GM21423 (cell line): ENCODE measurements around the gene DYNC1LI2.
"Not testable (repeated sequence)": the region's sequence is repeated elsewhere in the genome, so short reads cannot be mapped to it uniquely, and the experiment has no call there.

Experiments
- ATAC-seq: cut with Tn5 transposase; IDR thresholded peaks from one replicate; pipeline ENCODE4 v1.9.1; 2021; ENCODE audit warnings: mild to moderate bottlenecking, moderate library complexity; ENCODE audit not compliant: unreplicated experiment

The DYNC1LI2 gene

DNA sequence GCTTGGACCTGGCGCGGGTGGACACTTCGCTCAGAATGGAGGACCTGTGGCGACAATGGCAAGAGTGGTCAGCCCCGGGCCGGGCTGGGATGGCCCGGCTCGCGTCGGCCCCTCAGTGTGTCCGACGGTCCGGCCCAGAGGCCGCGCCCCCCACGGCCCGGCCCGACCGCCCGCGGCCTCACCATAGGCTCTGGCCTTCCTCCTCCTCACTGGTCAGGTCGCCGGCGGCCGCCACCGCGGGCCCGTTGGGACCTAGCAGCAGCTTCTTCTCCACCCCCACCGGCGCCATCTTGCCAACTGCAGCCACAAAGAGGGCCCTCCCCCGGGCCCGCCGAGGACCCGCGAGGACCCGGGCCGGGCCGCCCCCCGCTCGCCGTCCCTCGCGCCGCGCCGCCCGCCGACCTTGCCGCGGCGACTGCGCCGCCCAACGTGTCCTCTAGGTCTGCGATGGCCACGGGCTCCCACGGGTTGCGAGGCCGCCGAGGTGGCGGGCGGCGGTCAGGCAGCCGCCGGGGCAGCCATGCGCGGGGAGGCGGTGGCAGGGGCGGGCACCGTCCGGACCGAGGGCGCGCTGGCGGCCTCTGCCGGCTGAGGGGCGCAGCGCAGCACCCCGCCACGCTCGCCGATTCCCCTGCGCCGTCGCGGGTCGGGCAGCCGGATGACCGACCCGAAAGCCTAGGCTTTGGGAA lies at the start of gene DYNC1LI2:
Gene DYNC1LI2, minus strand, starts transcription at position 307 of the 689 bp plus-strand sequence. Its CDS starts 18 bp downstream, at position 289.
- peak; percentile 78 for ATAC-seq

DNA sequence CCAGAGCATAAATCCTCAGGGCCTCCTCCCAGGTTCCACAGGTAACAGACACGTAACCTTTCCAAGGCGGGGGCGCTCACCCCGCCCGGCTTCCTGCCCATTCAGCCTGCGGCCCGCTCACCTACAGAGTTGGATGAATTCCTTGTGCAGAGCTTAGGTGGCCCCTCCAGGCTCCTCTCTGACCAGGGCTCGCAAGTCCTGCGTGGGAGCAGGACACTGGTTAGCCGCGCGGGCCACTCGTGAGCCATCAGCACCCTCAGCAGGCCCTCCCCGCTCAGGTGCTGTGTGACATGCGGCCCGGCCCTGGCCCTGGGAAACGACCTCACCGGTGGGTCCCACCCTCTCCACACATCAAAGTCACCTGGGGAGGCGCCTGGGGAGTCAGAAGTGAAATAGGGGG lies 49.4 kb upstream of the DYNC1LI2 start:
- no peak for ATAC-seq

DNA sequence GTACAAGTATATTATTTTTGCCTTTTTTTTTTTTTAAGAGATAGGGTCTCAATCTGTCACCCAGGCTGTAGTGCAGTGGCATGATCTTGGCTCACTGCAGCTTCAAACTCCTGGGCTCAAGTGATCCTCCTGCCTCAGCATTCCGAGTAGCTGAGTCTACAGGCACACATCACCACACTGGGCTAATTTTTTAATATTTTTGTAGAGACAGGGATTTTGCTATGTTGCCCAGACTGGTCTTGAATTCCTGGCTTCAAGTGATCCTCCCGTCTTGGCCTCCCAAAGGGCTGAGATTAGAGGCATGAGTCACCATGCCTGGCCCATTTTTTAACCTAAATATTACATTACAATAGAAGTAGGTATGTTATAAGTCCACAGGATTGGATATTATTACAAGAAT lies 46.8 kb upstream of the DYNC1LI2 start:
- no peak for ATAC-seq

DNA sequence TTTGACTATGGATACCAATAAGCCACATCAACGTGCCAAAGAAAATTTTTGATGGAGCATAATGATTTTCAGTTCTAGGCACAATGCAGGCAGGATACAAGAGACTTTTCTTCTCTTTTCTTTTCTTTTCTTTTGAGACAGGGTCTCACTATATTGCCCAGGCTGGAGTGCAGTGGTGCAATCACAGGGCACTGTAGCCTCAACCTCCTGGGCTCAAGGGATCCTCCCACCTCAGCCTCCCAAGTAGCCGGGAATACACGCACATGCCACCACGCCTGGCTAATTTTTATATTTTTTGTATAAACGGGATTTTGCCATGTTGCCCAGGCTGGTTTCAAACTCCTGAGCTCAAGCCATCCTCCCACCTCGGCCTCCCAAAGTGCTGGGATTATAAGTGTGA lies 42.6 kb upstream of the DYNC1LI2 start:
- ATAC-seq = not testable (repeated sequence)

DNA sequence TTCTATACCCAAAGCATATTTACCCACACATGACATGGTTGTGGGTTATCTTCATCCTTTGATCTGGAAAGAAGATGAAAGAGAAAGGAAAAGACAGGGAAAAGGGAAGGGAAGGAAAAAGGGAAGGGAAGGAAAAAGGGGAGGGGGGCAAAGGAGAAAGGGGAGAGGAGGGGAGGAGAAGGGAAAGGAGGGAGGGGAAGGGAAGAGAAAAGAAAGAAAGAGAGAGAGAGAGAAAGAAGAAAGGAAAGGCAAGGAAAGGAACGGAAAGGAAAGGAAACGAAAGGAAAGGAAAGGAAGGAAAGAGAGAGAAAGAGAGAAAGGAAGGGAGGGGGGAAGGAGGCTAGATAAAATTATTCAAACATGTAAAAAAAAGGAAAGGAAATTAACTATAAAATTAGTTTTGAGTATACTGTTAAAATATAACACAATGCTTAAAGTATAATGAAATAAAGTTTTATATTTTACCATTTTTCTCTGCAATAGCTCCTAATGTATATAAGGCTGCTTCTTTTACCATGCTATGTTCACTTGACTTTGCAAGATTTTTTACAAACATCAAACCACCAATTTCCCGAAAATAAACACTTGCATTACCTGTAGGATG lies 38.8 kb upstream of the DYNC1LI2 start:
- ATAC-seq = no peak

DNA sequence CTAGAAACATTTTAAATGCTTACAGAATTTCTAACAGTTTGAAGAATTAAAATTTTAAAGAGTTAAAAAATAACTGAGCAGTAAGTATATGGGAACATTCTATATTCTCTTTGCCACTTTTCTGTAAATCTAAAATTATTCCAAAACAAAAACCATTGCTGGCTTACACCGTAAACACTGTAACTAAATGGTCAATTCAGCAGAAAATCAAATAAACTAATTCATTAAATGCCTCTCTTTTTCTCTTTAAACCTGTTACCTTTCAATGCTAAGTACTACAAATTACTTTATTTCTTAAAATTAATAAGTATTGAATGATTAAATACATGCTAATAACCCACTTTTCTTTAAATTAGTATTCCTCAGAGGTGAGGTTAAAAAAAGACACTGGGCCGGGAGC lies 36.0 kb upstream of the DYNC1LI2 start:
- ATAC-seq = no peak

DNA sequence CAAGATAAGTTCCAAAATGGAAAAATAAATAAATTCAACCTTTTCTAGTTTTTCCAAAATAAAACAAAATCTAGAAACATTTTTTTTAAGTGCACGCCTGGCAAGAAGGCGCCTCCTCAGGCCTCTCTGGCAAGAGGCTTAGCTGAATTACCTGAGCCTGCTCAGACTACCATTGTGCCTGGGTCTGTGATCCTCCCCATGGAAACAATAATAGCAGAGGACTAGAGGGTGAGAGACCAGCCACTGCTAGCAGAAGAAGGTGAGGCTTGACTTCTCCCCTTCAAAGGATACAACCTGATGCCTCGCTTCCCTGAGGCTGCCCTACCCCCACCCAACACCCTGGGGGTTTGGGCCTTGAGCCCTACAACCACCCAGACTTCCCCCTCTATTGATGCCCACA lies 35.1 kb upstream of the DYNC1LI2 start:
- no peak for ATAC-seq

DNA sequence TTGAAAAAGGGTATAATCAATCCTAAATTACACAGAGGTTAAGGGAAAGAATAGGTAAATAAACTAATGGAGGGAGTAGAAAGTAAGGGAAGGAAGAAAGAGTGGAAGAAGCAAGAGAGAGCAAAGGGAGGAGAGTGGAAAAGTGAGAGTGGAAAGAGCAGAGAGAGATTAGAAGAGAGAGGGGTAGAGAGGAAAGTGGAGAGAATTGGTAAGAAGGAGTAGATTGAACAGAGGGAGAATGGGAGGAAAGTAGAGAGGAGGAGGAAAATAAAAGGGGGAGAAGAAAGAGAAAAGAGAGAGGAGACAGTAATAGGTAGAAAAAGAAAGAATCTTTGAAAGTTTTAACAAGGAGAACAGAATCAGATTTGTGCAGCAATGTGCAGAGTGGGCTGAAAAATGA lies 25.0 kb upstream of the DYNC1LI2 start:
- ATAC-seq = no peak

DNA sequence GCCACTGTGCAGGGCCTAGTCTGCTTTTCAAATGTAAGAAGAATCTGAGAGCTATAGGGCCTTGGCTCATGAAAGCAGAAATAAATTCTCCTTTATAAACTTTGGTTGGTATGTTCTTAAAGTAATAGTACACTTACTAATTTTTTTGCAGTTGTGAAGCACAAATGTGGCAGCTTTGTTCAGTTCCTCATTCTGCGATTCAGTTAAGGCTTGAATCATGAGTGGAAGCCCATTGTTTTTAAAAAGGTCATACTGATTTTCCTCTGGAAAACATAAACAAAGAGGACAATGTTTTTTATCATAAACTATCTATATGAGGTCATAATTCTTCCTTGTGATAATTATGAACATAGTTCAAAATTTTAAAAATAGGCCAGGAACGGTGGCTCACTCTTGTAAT lies 23.6 kb upstream of the DYNC1LI2 start:
- no peak for ATAC-seq

DNA sequence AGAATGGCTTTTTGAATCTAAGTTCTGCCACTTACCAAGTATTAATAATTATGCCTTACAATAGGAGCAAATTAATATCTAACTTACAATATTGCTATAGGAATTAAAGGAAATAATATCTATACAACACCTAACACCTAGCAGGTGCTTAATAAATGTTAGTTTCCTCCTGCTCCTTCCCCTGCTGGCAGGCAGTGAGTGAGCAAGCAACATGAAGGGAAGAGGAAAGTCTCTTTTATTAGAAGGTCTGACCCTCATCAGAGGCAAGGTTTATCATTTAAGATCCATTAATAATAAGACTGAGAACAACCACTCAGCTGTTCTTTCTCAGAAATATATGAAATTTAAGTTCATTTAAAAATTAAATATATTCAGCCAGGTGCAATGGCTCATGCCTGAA lies 6.7 kb upstream of the DYNC1LI2 start:
- no peak for ATAC-seq

DNA sequence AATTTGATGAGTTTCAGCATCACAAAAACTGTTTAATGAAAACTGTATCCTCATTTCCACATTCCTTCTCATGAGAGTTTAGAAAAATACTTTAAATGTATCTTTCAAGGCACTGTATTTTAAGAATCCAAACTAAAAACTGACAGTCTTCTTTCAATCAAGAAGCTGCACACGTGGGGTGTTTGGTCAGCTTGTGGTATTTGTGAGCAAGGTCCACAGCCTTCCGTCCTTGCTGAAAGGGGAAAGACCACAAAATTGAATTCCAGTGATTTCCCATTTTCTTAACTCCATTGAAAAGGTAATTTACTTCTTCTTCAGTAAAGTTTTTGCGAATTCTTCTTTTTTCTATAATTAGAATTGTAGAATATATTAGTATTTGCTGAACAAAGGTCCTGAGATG lies 3.4 kb upstream of the DYNC1LI2 start:
- ATAC-seq = no peak

DNA sequence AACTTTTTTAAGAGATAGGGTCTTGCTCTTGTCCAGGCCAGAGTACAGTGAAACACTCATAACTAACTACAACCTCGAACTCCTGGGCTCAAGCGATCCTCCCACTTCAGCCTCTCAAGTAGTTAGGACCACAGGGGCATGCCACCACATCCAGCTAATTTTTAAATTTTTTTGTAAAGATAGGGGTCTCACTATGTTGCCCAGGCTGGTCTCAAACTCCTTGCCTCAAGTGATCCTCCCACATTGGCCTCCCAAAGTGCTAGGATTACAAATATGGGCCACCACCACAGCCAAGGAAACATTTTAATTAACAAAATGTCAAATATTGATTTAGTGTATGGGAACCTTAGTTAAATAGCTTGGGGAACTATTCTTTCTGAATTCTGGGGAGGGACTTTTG lies 2.8 kb upstream of the DYNC1LI2 start:
- ATAC-seq = no peak

DNA sequence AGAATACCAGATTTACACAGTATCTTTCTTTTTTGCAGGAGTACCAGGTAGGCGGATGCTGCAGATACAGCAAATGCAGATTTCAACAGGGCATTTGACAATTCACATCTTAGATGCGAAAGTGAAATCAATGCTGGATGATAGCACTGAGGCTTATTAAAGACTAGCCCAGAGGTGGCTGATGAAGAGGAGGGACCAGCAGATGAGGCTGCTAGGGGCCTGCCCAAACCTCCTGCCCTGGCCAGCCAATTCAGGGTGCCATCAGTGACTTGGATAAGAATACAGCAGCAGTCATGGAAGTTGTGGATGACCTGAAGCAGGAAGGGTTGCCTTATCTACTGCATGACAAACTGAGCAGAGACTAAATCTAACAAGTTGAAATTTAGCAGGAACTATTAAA lies 1.5 kb upstream of the DYNC1LI2 start:
- no peak for ATAC-seq

DNA sequence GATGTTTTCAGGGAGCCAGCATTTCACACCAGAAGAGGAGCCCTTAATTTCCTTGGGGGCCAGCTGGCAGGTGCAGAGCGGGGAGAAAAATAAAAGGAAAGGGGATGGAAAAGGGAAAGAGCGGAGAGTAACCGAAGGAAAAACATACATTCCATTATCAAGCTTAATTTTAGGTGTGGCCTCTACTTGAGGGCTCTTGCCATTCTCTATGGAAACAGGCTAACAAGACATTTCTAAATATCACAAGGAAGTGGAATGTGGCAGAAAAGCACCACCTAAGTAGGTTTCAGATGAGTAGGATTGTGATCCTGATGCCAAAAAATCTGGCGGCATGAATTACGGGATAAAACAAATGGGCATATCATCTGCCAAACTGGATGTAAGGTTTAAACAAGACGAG lies 970 bp upstream of the DYNC1LI2 start:
- ATAC-seq = no peak

DNA sequence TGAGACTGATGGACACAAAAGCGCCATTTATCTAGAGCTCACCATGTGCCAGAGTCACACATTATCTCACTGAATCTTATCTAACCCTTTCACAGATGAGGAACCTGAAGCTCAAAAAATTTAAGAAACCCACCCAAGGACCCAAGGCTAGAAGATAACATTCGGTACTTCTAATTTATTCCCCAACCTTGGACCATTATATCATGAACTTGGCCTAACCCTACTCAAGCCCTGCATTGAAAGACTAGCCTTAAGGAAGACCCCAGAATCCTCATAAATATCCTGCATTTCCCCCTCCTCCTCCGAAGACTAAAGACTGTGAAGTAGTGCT lies 548 bp upstream of the DYNC1LI2 start:
- no peak for ATAC-seq

DNA sequence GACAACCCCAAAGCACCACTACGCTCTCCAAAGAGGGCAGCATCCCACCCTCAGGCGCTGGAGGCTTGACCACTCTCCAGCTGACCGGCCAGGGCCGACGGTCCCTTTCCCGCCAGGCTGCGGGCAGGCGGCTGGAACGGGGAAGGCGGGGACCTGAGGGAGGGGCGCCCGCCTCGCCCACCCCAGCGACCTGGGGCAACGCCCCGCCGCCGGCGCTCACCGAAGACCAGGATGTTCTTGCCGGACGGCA lies 431 bp downstream of the DYNC1LI2 start:
- peak; percentile 2 for ATAC-seq

DNA sequence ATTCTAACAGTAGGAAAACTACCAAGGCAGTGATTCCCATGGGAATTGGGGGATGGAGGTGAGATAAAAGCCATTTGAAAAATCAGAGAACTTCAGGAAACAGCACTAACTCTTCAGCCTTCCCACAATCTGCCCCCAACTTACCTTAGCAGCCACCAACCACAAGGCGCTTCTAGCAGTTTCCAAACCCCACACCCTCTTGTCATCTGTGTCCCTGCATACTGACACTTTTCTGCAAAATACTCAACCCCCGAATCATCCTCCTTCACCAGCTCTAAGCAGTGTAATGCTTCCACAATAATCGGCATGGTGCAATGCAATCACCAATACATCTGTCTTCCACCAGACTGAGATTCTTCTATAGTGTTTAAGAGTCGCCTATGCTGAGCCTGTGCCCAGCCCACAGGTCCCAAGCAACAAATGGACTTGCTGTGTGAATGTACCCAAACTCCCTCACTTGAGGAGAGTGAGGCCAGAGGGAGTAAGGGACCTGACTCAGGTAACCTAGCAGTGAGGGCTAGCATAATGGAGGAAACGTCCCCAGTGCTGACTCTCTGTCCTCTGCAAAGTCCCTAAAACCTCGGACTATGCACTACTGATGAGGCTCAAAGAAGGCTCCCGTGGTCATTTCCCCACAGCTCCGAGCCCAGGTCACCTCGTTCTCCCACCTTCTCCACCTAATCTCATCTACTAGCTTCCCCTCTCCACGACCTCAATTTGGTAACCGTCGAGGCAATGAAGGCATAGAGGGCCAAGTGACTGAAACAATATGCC lies 943 bp downstream of the DYNC1LI2 start:
- no peak for ATAC-seq

DNA sequence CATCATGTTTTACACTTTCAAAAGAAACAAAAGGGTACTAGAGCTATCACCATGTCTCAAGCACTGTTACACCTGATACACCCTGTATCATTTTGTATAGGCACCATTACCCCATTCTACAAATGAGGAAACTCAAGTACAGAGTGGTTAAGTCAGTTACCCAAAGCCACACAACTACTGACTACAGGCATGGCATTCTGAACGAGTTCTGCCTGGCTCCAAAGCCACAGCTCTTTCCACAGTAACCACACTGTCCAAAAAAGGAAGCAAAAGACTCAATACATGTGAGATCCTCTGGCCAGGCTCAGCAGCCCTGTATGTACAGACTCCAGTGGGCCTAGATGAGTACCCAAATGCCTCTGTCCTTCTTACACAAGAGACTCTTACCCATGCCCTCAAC lies 4.7 kb downstream of the DYNC1LI2 start:
- ATAC-seq = peak; percentile 54

DNA sequence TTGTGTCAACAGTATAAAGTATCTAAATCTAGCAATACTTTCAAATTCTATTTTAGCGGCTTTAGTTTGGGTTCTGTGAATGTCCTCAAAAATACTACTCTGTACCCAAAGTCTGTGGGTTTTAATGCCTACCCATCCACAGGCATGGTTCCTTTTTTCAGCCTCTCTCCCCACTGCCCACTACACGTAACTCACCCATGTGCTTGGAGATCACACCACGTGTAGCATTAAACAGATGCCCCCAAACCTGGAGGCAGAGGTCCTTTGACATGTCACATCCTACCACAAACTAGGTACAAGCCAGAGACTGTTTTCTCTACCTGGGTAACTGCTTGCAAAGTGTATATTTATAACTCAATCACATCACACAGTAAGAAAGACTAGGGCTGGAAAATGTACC lies 5.4 kb downstream of the DYNC1LI2 start:
- ATAC-seq = no peak

DNA sequence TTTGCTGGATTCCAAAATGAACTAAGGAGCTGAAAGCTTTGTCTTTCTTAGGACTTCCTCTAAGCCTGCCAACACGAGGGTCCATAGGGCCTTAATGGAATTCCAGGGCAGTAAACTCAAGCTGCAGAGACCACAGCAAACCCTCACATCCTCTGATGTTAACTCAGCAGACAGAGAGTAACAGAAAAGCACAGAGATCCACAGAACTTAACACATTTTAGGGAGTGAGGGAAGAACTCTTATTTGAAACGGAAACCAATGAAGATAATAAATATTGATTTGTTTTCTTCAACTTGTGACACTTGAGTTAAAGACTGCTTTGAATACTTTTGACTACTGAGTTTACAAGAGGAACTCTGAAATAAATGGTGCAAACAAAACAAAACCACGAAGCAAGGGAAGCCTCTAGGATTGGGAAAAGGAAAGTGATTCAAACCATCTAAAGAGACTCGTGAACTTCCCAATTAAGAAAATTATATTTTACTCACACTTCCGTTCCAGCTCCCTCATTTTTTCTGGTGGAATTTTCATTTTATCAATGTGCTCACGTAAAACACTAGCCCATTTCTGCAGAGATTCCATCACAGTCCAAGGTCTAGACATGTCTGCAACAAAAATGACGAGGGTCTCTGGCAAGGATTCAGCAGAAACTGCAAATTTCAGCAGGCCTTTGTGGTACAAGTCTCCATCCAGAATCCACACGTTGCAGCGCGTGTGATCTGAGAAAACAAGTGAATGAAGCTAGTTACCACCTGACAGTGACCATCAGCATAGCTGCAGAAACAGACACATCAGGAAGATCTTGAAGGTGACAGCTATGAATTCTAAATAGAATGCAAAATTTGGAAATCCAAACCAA lies 9.2 kb downstream of the DYNC1LI2 start:
- ATAC-seq = no peak

DNA sequence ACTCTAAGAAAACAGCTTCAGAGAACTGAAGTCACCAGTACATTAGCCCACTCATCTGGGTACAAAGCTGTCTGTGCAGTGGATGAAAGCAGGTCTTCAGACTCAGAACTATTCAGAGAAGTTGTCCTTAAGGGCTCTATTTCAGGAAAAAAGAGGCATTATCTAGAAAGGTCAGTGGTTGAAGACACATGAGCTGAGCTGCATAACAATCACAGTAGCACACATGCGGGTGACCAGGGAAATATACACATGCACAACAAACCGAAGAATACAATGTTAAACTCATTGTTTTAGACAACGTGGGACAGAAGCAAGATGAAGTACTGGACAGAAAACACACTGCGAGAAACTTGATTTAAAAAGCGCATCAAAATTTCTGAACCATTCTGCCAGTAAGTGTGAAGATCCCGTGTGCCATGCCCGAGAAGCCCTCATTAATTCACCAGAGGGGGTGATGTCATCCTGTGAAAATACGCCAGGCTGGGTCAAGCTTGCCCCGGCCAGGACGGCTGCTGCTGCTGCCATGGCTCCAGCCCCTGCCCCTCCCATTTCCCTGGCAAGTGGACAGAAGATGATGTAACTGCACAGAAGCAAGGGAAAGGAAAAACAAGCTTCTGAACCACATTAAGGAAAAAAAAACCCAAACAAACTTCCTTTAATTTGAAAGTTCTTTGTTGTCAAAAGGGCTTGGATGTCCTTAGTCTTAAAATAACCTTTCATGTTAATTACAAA lies 10.1 kb downstream of the DYNC1LI2 start:
- no peak for ATAC-seq
